GM18907 (cell line): Measurements from ENCODE around the gene YEATS2.
"Not testable (repeated sequence)": the region's sequence is repeated elsewhere in the genome, so short reads cannot be mapped to it uniquely, and the experiment has no call there.

ENCODE experiments used
- ATAC-seq: cut with Tn5 transposase; IDR thresholded peaks from one replicate; pipeline ENCODE4 v1.9.1; 2021; ENCODE audit warnings: mild to moderate bottlenecking, moderate library complexity; ENCODE audit not compliant: unreplicated experiment

YEATS2 gene

DNA sequence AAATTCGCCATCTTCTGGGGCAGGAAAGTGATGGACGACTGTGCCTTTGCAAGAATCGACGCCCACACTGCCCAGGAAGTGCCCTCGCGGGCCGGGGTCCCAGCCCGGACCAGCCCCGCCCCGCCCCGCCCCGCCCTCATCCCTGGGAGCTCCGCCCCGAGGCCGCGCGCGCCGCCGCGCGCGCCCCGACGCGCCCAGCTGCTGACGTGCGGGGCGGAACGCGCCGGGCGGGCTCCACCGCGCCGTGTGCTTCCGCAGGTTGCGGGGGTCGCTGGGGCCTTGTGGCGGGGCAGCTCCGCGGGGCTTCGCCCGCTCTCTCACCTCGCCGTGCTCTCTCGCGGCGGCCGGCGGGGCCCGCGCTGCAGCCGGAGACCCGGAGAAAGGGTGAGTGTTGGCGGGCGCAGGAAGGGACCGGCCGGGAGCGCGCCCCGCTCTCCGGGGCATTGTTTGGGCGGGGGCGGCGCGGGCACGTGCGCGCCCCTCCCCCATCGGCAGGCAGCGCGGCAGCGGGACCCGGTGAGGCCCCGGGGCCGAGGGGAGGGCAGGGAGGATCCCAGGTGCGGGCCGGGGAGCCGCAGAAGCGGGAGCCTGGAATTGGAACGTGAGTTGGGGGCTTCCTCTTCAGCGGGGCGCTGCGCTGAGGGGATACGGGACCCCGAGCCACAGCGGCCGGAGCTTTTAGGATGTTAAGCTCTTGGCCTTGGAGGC is at the start of gene YEATS2:
YEATS2 (plus strand) TSS at position 188 of the 708 bp plus-strand sequence. CDS start 17,366 bp downstream, outside the sequence.
- ATAC-seq = peak; percentile 78

DNA sequence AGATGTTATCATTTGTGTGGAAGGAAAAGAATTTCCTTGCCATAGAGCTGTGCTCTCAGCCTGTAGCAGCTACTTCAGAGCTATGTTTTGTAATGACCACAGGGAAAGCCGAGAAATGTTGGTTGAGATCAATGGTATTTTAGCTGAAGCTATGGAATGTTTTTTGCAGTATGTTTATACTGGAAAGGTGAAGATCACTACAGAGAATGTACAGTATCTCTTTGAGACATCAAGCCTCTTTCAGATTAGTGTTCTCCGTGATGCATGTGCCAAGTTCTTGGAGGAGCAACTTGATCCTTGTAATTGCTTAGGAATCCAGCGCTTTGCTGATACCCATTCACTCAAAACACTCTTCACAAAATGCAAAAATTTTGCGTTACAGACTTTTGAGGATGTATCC is 47.0 kb upstream of the YEATS2 start:
- ATAC-seq = no peak

DNA sequence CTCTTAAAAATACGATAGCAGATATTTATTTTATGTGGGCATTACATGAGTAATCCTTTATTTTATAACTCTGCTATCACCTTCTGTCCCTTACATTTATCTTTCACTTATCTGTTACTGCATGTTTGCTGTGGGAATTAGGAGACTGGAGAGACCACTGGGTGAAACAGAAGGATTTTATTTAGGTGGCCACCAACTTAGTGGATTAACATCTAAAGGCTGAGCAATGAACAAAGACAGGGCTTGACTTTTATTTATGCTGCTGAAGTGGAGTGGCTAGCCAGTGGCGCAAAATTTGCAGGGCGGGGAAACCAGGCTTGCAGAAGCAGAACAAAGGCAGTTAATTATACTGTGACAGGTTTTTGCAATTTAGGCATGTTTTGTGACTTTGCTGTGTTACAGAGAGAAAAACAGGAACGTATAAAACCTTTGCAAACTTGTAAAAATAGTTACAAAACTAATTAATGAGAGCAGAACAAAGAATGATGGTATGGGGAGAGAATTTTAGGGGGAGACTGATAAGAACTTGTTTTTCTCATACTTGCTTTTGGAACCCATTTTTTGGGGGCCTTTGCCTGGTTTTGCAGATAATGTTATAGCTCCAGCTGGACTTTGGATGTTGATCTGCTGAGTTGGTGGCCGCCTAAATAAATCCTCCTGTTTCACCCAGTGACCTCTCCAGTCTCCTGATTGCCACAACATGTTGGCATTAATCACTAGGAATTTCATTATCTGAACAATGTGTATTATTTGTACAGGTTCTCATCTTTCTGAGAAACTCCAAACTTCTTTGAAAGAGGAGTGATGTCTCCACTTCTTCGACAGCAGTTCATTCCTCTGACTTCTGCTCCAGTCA is 44.2 kb upstream of the YEATS2 start:
- ATAC-seq = no peak

DNA sequence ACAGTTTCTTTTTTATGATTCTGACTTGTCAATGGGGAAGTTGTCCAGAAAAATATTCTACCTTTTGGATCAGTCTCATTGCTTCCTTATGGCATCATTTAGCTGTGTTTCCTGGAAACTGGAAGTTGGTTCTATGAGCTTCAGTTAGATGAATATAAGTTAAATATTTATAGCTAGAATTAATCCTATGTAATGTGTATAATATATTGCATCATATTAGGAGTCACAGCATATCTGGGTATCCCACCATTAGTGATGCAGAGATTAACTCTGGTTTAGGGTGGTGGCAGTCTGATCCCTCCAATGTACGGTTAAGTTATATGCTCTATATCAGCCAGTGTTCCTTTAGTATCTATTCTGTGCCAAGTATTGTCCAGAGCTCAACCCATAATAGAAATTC is 42.9 kb upstream of the YEATS2 start:
- ATAC-seq = no peak

DNA sequence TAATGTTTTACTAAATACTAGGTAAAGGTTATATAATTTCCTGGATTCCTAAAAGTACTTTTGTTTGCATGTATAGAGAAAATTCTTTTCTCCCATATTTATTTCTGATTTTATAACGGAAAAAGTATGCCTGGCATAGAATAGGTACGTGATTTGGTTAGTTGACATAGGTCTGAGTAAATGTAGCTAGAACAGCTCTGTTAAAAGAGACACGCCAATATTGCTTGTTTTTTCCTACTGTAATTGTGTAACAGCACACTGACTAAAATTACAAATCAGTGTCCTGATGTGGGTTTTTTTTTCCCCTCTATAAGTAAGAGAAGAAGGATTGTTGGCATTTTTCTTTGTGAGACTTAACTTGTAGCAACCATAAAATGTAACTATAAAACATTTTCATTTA is 35.5 kb upstream of the YEATS2 start:
- no peak for ATAC-seq

DNA sequence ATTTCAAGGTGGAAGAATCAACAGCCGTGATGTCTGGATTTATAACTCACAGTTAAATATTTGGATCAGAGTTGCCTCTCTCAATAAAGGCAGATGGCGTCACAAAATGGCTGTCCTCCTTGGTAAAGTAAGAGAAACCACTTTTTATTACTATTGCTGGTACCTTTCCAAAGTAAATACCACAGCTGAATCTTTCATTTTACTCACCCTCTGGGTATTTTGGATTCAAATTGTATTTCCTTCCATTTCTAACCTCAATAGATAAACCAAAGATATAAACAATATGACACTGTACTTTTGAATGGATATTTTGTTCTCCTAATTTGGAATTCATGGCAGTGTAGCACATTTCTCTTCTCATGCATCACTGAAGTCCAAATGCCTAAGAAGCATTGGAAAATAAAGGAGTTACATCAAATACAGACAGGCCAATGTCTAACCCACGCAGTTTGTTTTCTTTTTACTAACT is 32.6 kb upstream of the YEATS2 start:
- ATAC-seq = no peak

DNA sequence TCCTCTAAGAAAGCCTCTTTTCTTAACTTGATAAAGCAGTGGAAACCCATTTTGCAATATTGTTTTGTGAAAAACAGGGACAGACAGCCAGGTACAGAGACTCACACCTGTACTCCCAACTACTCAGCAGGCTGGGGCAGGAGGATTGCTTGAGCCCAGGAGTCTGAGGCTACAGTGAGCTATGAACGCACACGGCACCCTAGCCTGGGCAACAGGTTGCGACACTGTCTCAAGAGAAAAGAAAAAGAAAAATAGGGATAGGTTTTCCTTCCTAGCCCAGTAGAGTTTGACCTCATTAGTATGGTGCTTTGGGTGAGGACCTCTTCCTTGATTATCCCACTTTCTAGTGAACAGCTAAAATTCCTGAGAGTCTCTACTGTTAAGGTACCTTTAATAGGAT is 17.5 kb upstream of the YEATS2 start:
- no peak for ATAC-seq

DNA sequence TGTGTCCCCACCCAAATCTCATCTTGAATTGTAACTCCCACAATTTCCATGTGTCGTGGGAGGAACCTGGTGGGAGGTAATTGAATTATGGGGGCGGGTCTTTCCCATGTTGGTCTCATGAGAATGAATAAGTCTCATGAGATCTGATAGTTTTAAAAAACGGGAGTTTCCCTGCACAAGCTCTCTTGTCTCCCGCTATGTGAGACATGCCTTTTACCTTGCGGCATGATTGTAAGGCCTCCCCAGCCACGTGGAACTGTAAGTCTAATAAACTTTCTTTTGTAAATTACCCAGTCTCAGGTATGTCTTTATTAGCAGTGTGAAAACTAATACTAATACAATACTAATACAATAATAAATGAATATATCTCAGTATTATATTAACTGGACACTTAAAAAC is 9.9 kb upstream of the YEATS2 start:
- ATAC-seq = no peak

DNA sequence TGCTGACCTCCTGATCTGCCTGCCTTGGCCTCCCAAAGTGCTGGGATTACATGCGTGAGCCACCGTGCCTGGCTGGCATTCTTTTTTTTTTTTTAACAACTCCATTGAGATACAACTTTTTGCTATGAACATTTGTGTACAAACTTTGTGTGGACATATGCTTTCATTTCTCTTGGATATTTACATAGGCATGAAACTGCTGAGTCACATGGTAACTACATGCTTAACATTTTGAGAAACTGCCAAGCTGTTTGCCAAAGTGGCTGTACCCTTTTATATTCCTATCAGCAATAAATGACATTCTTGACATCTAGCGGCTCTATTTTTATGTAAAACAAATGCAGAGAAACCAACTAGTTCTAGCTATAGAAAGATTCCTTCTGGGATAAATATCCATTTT is 8.7 kb upstream of the YEATS2 start:
- ATAC-seq = no peak

DNA sequence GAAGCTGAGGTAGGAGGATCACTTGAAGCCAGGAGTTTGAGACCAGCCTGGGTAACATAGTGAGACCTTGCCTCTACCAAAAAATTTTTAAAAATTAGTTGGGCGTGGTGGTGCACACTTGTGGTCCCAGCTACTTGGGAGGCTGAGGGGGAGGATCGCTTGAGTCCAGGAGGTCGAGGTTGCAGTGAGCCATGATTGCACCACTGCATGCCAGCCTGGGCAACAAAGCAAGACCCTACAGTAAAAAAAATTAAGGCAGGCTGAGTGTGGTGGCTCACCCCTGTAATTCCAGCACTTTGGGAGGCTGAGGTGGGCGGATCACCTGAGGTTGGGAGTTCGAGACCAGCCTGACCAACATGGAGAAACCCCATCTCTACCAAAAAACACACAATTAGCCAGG is 8.0 kb upstream of the YEATS2 start:
- not testable (repeated sequence) for ATAC-seq

DNA sequence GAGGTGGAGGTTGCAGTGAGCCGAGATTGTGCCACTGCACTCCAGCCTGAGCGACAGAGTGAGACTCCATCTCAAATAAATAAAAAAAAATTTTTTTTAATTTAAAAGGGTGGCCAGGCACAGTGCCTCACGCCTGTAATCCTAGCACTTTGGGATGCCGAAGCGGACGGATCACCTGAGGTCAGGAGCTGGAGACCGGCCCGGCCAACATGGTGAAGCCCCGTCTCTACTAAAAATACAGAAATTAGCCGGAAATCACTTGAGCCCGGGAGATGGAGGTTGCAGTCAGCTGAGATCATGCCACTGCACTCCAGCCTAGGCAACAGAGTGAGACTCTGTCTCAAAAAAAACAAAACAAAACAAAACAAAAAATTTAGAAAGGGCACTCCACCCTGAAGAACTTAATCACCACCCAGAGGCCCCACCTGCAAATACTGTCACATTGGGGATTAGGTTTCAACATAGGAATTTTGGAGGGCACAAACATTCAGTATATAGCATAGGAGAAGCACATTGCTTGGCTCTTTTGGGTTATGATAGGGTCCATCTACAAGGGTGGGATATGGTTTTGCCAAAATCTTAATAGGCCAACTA is 7.1 kb upstream of the YEATS2 start:
- no peak for ATAC-seq

DNA sequence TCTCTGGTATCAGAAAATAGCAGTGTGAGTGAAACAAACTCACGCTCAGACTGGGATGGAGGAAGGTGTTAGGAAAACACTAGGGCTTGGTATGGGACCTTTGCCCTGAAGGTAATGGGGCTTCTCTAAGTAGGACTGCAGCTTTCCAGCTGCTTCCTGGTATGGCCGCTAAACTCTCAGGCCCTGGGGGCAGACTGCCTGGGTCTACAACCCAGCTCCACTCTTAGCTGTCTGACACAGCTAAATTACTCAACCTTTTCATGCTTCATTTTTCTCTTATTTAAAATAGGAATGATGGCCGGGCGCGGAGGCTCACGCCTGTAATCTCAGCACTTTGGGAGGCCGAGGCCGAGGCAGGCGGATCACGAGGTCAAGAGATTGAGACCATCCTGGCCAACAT is 5.2 kb upstream of the YEATS2 start:
- no peak for ATAC-seq

DNA sequence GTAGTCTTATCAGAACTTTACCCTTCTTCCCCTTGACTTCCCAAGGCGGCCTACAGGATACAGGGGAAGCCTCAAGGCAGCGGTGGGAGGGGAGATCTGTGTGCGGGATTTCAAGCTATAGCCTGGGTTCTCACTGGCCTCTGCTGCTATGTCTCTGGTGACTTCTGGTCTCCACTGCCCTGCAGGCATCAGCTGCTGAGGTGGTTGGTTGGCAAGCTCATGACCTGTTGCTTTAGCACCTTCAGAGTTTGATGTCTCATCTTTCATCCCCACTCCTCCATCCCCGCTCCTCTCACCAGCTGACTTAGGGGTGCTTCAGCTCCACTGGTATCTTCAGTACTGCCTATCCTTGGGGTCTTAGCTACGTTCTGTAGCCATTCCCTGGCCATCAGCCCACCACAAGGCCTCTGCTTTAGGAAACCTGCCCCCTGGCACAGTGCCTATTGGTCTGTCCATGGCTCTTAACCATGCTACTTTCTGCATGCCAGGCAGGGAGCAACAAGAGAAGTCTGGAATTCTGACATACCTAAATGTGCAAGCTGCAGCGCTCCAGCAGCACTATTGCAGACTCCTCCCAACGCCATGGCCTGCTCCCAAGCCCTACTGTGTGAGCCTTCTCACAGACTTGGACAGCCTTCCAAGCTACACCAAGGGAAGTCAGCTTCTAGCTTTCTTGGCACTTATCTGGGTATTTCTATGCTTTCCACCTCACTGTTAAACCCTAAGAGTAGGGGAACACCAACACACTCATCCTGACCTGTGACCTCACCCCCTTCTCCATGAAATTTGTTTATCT is 1.8 kb upstream of the YEATS2 start:
- no peak for ATAC-seq

DNA sequence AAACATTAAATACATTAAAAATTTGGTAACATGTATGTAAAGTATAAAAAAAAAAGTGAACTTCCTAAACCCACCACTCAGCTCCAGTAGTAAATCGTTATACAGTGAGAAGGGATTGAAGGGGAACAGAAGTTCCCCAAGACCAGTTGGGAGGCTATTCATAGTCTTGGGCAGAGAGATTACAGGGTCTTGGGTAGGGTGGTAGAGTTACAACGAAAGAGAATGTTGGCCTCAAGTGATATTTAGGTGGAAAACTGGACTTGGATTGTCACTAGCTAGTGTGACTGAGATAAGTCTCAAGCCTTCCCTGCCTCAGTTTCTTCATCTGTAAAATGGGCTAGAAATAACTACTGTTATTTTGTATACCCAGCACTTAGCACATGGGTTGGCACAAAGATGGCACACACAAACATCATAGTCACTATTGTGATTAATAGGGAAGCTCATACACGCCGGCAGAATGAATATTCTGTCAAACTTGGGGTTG is 431 bp upstream of the YEATS2 start:
- ATAC-seq = no peak

DNA sequence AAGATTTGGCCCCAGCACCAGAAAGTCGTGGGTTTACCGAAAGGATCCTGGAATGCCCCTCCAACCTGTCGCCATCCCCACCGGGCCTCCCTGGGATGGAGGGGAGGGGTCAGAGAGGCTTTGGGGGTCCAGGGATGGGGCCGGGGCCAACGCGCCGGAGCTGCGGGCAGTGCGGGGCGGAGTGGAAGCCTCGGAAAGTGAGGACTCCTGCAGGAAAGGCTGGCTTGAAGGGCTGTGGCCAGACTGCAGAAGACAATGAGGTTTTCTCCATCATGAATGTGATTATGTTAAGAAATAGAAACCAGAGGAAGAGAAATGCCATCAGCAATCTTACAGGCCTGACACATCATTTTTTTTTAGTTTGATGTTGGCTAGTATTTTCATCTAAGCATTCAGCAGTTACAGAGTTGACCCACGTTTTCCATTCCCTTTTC is 738 bp downstream of the YEATS2 start:
- ATAC-seq = peak; percentile 27

DNA sequence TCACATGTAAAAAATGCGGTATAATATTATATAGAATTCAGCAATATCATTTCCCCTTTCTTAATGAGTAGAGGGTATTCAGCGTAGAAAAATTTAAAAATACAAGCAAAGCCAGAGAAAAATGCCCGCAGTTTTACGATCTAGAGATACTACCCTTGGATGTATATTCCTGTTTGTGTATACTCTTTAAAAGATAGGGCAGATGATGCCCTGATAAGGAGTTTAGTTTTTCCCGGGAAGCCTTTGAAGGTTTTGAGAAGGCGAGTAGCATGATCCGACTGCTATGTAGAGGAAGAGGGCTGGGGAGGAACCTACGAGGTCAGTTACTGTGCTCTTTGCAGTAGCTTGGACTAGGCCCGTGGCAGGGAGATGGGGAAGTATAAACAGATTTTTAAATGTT is 1.2 kb downstream of the YEATS2 start:
- ATAC-seq = no peak

DNA sequence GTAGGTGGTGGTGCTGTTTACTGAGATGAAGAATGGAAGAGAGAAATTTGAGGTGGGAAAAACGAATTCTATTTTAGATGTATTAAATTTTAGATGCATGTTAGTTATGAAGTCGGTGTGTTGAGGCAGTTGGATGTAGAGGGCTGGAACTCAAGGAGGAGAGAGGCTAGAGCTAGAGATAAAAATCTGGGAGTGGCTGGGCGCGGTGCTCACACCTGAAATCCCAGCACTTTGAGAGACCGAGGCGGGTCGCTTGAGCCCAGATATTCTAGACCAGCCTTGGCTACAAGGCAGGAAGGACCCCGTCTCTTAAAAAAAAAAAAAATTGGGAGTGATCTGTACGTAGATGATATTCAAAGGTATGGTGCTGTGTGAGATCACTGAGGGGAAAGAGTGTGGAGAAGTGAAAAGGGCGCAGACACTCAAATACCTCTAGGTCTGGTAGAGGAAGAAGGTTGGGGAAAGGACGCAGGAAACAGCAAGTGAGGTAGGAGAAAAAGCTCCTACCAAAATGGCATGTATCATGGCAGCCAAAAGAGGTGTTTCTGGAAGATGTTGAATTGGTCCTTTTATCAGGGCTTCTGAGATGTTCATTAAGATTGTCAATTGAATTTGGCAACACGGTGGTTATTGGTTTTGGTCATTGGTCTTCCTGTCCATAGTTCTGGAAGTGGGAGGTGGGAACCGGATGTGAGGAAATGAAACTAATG is 1.8 kb downstream of the YEATS2 start:
- no peak for ATAC-seq

DNA sequence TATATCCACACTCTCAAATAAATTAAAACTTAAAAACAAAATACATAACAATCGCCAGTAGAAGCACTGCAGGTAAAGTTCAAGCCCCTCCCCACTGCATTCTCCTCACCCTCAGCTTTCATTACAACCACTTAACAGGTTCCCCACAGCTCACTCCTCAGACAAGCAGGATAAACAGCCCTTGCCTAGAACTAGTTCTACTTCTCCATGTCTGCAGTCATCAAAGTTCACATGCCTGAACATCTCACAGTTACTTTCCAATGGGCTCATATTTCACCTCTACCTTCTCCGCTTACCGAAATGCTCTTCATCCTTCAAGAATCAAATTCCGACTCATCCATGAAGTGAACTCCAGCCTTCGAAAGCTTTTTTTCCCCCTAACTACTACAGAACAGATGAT is 4.1 kb downstream of the YEATS2 start:
- no peak for ATAC-seq

DNA sequence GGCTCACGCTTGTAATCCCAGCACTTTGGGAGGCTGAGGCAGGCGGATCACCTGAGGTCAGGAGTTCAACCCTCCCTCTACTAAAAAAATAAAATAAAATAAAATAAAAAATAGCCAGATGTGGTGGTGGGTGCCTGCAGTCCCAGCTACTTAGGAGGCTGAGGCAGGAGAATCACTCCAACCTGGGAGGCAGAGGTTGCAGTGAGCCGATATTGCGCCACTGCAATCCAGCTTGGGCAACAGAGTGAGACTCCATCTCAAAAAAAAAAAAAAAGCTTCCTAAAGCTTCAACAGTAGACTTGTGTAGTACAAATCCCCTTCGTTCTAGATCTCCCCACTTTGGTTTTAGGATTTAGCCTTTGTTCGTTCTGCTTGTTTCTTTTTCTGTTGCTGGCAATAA is 6.3 kb downstream of the YEATS2 start:
- not testable (repeated sequence) for ATAC-seq

DNA sequence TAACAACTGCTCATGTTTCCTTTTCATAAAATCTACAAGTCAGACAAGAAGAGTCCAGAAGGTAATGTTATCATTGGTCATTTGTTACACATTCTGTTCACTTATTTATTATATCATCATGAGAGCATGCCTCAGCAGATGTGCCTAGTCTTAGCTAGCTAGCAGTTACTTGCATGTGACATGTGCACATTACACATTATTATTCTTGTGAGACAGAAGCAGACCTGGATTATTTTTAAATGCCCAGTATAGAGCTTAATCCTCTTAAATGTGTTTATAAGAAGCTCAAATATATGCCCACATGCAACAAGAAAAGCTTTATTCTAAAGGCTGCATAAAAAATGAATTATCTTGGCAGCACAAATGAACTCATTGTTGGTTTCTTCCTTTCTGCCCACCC is 12.6 kb downstream of the YEATS2 start:
- no peak for ATAC-seq
